Activated CD8-positive, alpha-beta memory T cell treated with anti-CD3 and anti-CD28 coated beads, Interleukin-2, amount 50 U/mL, for 48 hours (primary cell): ENCODE results near the gene ANTXRL.
"Not testable (repeated sequence)": the region's sequence is repeated elsewhere in the genome, so short reads cannot be mapped to it uniquely, and the experiment has no call there.

Experiments
- DNase-seq: peaks from one replicate; pipeline ENCODE4 v3.0.0-alpha.2; 2020

ANTXRL gene

GRCh38 chr10:46367666-46368240 is 81.0 kb downstream of the ANTXRL start:
- DNase-seq = not testable (repeated sequence)

- DNase-seq = not testable (repeated sequence)
These were observed 82.2 kb downstream of the ANTXRL start for GRCh38 chr10:46368956-46369355.

GRCh38 chr10:46374410-46374809 is 87.6 kb downstream of the ANTXRL start:
- DNase-seq = not testable (repeated sequence)

- not testable (repeated sequence) for DNase-seq
These were observed 88.6 kb downstream of the ANTXRL start, which contains the start of gene ANXA8L1 for GRCh38 chr10:46375406-46375805. TSS of gene ANXA8L1 (plus strand) at chr10:46375776. CDS start at chr10:46375852, 76 bp downstream.

- not testable (repeated sequence) for DNase-seq
These were observed 90.2 kb downstream of the ANTXRL start for GRCh38 chr10:46377022-46377421.

- DNase-seq = not testable (repeated sequence)
These were observed 90.9 kb downstream of the ANTXRL start for GRCh38 chr10:46377651-46378050.

- not testable (repeated sequence) for DNase-seq
These were observed 91.3 kb downstream of the ANTXRL start for GRCh38 chr10:46378108-46378507.

GRCh38 chr10:46379233-46379848 is 92.5 kb downstream of the ANTXRL start:
- DNase-seq = not testable (repeated sequence)
